ENCODE measurements around the gene KRTAP10-8.
"Not testable (repeated sequence)": the region's sequence is repeated elsewhere in the genome, so short reads cannot be mapped to it uniquely, and the experiment has no call there.

Gene KRTAP10-8

GRCh38 chr21:44579056-44579832 lies 32.6 kb upstream of the KRTAP10-8 start:
- in situ Hi-C loops (cut with MboI; ENCODE audit: low sequenced_read_pairs) = no loop called here

- in situ Hi-C loops (cut with MboI; ENCODE audit: low sequenced_read_pairs) = no loop called here
These were observed 32.1 kb upstream of the KRTAP10-8 start for GRCh38 chr21:44579833-44580144.

- in situ Hi-C loops (cut with MboI; ENCODE audit: low sequenced_read_pairs) = not testable (repeated sequence)
These were observed 31.6 kb upstream of the KRTAP10-8 start, which contains the start of gene KRTAP10-5 for GRCh38 chr21:44580231-44580821. KRTAP10-5 (minus strand) TSS chr21:44580604; CDS start chr21:44580578, 26 bp downstream.

GRCh38 chr21:44581158-44581557 lies 30.7 kb upstream of the KRTAP10-8 start:
- in situ Hi-C loops (cut with MboI; ENCODE audit: low sequenced_read_pairs) = no loop called here

- in situ Hi-C loops (cut with MboI; ENCODE audit: low sequenced_read_pairs) = no loop called here
These were observed 29.8 kb upstream of the KRTAP10-8 start for GRCh38 chr21:44582055-44582454.

GRCh38 chr21:44583089-44583799 lies 28.6 kb upstream of the KRTAP10-8 start:
- in situ Hi-C loops (cut with MboI; ENCODE audit: low sequenced_read_pairs) = no loop called here

GRCh38 chr21:44583800-44584147 lies 28.1 kb upstream of the KRTAP10-8 start:
- in situ Hi-C loops (cut with MboI; ENCODE audit: low sequenced_read_pairs) = no loop called here

GRCh38 chr21:44585892-44586291 lies 26.0 kb upstream of the KRTAP10-8 start:
- in situ Hi-C loops (cut with MboI; ENCODE audit: low sequenced_read_pairs) = no loop called here

GRCh38 chr21:44589094-44589493 lies 22.8 kb upstream of the KRTAP10-8 start:
- in situ Hi-C loops (cut with MboI; ENCODE audit: low sequenced_read_pairs) = no loop called here

GRCh38 chr21:44589586-44590305 lies 22.1 kb upstream of the KRTAP10-8 start:
- in situ Hi-C loops (cut with MboI; ENCODE audit: low sequenced_read_pairs) = no loop called here

GRCh38 chr21:44590311-44590721 lies 21.6 kb upstream of the KRTAP10-8 start:
- in situ Hi-C loops (cut with MboI; ENCODE audit: low sequenced_read_pairs) = no loop called here

- in situ Hi-C loops (cut with MboI; ENCODE audit: low sequenced_read_pairs) = not testable (repeated sequence)
These were observed 20.7 kb upstream of the KRTAP10-8 start for GRCh38 chr21:44590897-44591800.

GRCh38 chr21:44591801-44592130 lies 20.1 kb upstream of the KRTAP10-8 start:
- in situ Hi-C loops (cut with MboI; ENCODE audit: low sequenced_read_pairs) = not testable (repeated sequence)

- in situ Hi-C loops (cut with MboI; ENCODE audit: low sequenced_read_pairs) = no loop called here
These were observed 19.2 kb upstream of the KRTAP10-8 start, which contains the start of gene KRTAP10-6 for GRCh38 chr21:44592446-44593311. KRTAP10-6 (minus strand) TSS chr21:44592505; CDS start chr21:44592484, 21 bp downstream.

- in situ Hi-C loops (cut with MboI; ENCODE audit: low sequenced_read_pairs) = no loop called here
These were observed 18.1 kb upstream of the KRTAP10-8 start for GRCh38 chr21:44593598-44594405.

GRCh38 chr21:44594406-44594916 lies 17.4 kb upstream of the KRTAP10-8 start:
- in situ Hi-C loops (cut with MboI; ENCODE audit: low sequenced_read_pairs) = no loop called here

GRCh38 chr21:44595524-44595923 lies 16.4 kb upstream of the KRTAP10-8 start:
- in situ Hi-C loops (cut with MboI; ENCODE audit: low sequenced_read_pairs) = no loop called here

GRCh38 chr21:44596068-44596725 lies 15.7 kb upstream of the KRTAP10-8 start:
- in situ Hi-C loops (cut with MboI; ENCODE audit: low sequenced_read_pairs) = no loop called here
